DLD1 (cell line): ENCODE results near the gene FRMD7.

Source experiments
- in situ Hi-C: cut with HindIII; loops from 2 replicates; pipeline ENCODE4 v1.10.0; 2017; ENCODE audit warnings: low sequenced_read_pairs

The FRMD7 gene

GRCh38 chrX:132040066-132040465 lies 87.8 kb downstream of the FRMD7 start:
- in situ Hi-C loops: no loop called here

GRCh38 chrX:132037479-132037993 lies 90.3 kb downstream of the FRMD7 start:
- in situ Hi-C loops: no loop called here

GRCh38 chrX:132034648-132035047 lies 93.2 kb downstream of the FRMD7 start:
- in situ Hi-C loops: no loop called here

- in situ Hi-C loops: no loop called here
Measured at GRCh38 chrX:132033166-132033565, 94.7 kb downstream of the FRMD7 start.

- in situ Hi-C loops: no loop called here
Measured at GRCh38 chrX:132031867-132032266, 96.0 kb downstream of the FRMD7 start.

- in situ Hi-C loops: no loop called here
Measured at GRCh38 chrX:132030264-132030663, 97.6 kb downstream of the FRMD7 start.
